Left ventricle myocardium inferior (tissue), 1 donor: Measurements from ENCODE around the gene KRT7. TPM values are rescaled to one million over a fixed set of nuclear protein-coding genes. Genes with fewer than 3 reads are reported as not detected.
"Not testable (repeated sequence)": the region's sequence is repeated elsewhere in the genome, so short reads cannot be mapped to it uniquely, and the experiment has no call there.

Experiments
- DNase-seq: peaks from one replicate; pipeline ENCODE4 v3.0.0-alpha.2; 2020
- H3K27ac ChIP-seq: fragments of 200-600 bp; replicated peaks from 2 replicates; pipeline ENCODE4 v1.8.0; 2021
- H3K27me3 ChIP-seq: fragments of 200-600 bp; 2 replicates; pipeline ENCODE4 v1.8.0; 2021; ENCODE audit warnings: low read depth
- H3K36me3 ChIP-seq: fragments of 200-600 bp; 2 replicates; pipeline ENCODE4 v1.8.0; 2021
- H3K4me1 ChIP-seq: fragments of 200-600 bp; 2 replicates; pipeline ENCODE4 v1.8.0; 2021
- H3K4me3 ChIP-seq: fragments of 200-600 bp; 2 replicates; pipeline ENCODE4 v1.8.0; 2021; ENCODE audit warnings: mild to moderate bottlenecking, moderate library complexity
- H3K9me3 ChIP-seq: fragments of 200-600 bp; replicated peaks from 2 replicates; pipeline ENCODE4 v1.8.0; 2021
- intact Hi-C: fragments of 100-400 bp; cut with micrococcal nuclease; formaldehyde crosslinking; loops from one replicate; pipeline ENCODE4 v1.11.0; 2022
- total RNA-seq: library from RNA; stranded (reverse); fragmentation: NEBNext Ultra II Directional; extraction: Animal tissue kit (Norgen Biotek cat#: 25700); gene quantifications from one replicate; pipeline ENCODE4 v1.2.1, GENCODE V29; 2021
- TF ChIP-seq, protein P1 (sequence below): fragments of 200-600 bp; IDR thresholded peaks from 2 replicates; pipeline ENCODE4 v1.8.0; 2021; ENCODE audit warnings: antibody characterized with exemption, mild to moderate bottlenecking, borderline replicate concordance
- donor health status: DM: no; HTN: yes; CAD: no; lungs with severe emphysema.

The KRT7 gene
- total RNA-seq, 1 donor from 2014 or later: not detected

DNA sequence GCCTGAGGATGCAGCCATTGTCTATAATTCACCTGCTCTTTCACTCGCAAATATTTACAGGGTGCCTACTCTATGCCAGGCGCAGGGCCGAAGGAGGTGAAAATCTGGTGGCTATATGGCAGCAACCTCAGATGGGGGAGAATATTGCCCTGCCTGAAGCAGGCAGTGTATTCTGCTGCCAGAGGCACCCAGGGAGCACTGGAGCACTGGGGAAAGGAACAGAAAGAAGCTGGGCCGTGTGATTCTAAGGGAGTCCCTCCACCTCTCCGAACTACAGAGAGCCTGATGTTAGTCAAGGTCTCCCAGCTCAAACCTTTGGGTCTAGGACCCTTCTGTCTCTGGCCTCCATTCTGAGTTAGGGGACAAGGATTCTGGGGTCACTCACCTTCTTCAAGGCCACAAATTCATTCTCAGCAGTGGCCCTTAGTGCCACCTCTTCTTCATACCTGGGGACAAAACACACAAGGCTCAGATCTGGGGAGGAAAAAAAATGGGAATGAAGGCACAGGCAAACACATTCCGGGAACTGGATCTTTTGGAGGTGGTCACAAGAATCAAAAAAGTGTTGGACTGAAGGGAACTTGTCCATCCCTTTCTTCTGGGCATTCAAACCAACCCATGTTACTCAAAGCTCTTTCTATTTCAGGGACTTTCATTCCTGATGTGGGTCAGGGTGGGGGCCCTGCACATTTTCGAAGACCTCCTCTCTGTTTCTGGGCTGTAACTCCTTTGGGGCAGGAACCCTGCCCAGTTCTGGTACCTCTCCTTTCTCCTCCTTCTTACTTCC, 22.1 kb downstream of the KRT7 start:
- TF ChIP-seq, protein P1, sequence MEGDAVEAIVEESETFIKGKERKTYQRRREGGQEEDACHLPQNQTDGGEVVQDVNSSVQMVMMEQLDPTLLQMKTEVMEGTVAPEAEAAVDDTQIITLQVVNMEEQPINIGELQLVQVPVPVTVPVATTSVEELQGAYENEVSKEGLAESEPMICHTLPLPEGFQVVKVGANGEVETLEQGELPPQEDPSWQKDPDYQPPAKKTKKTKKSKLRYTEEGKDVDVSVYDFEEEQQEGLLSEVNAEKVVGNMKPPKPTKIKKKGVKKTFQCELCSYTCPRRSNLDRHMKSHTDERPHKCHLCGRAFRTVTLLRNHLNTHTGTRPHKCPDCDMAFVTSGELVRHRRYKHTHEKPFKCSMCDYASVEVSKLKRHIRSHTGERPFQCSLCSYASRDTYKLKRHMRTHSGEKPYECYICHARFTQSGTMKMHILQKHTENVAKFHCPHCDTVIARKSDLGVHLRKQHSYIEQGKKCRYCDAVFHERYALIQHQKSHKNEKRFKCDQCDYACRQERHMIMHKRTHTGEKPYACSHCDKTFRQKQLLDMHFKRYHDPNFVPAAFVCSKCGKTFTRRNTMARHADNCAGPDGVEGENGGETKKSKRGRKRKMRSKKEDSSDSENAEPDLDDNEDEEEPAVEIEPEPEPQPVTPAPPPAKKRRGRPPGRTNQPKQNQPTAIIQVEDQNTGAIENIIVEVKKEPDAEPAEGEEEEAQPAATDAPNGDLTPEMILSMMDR: no peak
- Histone ChIP-seq H3K9me3 (no peaks in the 10 kb centered on the region), H3K27me3 (peaks cover 95% of the 10 kb centered on the region), H3K36me3 (no peaks in the 10 kb centered on the region), H3K4me3 (no peak overlapping the region), H3K4me1 (peaks cover 13% of the 10 kb centered on the region), H3K27ac (no peak overlapping the region)
- intact Hi-C loops: no loop called here
- no peak for DNase-seq

DNA sequence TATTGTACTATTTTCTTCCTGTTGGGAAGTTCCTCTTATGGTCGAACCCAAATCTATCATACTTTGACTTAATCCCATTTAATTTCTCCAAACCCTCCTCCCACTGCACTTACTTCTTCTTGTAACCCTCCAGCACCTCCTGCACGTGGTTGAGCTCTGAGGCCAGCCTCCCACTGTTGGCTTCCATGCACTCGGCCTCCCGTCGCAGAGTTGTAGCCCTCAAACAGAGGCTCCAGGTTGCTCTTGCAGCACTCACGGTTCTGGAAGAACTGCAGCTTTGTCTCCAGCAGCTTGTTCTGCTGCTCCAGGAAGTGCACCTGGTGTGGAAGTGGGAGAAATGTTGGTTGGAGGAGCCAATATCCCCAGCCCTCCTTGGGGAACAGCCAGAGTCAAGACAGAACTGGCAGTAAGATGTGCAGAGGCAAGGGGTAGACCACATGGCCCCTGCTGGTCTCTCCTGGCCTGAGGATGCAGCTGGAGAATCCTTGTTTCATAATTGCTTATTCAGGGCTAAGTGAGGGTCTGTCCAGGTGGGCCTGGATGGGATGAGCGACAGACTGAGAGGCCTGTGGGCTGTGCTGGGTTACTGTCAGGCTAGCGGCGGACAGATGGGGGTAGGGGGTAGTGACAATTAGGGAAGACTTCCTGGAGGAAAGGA, 23.0 kb downstream of the KRT7 start:
- Histone ChIP-seq H3K27me3 (peaks cover 95% of the 10 kb centered on the region), H3K9me3 (no peaks in the 10 kb centered on the region), H3K4me3 (no peak overlapping the region), H3K4me1 (peaks cover 7% of the 10 kb centered on the region), H3K36me3 (no peaks in the 10 kb centered on the region), H3K27ac (no peak overlapping the region)
- TF ChIP-seq, protein P1: no peak
- DNase-seq: no peak
- intact Hi-C loops: no loop called here

DNA sequence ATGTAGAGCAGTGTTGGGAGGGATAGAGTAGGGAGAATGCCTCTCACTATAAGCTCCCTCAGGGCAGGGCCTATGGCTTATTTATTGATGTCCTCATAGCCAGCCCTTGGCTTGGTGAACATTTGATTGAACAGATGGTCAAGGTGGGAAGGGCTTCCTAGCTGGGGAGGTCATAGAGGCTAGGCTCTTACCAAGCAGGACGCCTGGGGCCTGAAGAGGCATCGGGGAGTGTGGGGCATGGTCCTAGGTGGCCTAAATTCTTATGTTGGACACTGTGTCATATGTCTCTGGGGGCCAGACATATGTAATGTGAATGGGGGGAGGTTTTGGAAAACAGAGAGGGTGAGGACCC, 23.5 kb downstream of the KRT7 start:
- peaks cover 7% of the 10 kb centered on the region for H3K4me1 ChIP-seq
- H3K27me3 ChIP-seq: peaks cover 95% of the 10 kb centered on the region
- H3K4me3 ChIP-seq: no peak overlapping the region
- intact Hi-C loops: no loop called here
- H3K36me3 ChIP-seq: no peaks in the 10 kb centered on the region
- no peak for DNase-seq
- H3K27ac ChIP-seq: no peak overlapping the region
- TF ChIP-seq, protein P1: no peak
- H3K9me3 ChIP-seq: no peaks in the 10 kb centered on the region

DNA sequence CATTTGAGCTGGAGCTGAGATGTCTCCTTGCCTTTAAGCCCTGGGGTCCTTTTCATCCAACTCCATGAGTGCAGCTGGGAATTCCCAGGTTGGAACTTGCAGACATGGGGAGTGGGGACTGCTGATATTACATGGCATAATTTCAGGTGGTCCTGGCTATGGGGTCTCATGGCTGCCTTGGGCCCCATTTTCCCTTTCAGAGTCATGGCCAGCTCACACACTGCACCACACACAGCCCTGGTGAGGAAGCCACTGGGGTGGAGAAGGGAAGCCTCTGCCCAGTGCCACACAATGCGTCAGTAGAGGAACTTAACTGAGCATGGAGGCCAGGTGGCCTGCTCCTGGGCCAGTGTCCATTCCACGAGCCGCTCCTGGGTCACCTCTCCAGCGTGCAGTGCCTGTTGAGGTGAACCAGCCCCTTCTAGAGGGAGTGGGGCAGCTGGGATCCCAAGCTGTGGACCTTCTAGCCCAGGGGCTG, 24.1 kb downstream of the KRT7 start:
- TF ChIP-seq, protein P1: no peak
- no peak for DNase-seq
- Histone ChIP-seq H3K9me3 (no peaks in the 10 kb centered on the region), H3K4me1 (peaks cover 7% of the 10 kb centered on the region), H3K27me3 (peaks cover 98% of the 10 kb centered on the region), H3K36me3 (no peaks in the 10 kb centered on the region), H3K27ac (no peak overlapping the region), H3K4me3 (no peak overlapping the region)
- intact Hi-C loops: no loop called here

GRCh38 chr12:52257922-52258321, 24.9 kb downstream of the KRT7 start:
- H3K27ac ChIP-seq, intact Hi-C loops, H3K4me3 ChIP-seq, H3K4me1 ChIP-seq, H3K36me3 ChIP-seq, H3K9me3 ChIP-seq, DNase-seq: not testable (repeated sequence)
- H3K27me3 ChIP-seq: peaks cover 100% of the 10 kb centered on the region
